ENCODE results near the gene HELZ.

DNA sequence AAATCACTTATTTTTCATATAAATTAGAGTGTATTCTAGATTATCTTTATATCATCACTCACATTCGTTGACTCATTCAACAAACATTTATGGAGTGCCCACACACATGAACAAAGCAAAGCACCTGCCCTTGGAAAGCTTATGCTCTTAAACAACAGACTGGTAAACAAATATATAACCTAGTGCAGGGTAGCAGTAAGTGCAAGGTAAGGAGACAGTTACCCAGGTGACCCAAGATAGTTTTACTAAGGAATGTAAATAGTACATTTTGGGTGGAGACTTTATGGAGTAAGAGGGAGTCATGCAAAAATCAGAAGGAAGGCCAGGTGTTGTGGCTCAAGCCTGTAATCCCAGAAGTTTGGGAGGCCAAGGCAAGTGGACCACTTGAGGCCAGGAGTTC, 40.4 kb upstream of the HELZ start:
- no peak for TF ChIP-seq GATA3 (IDR thresholded peaks at IDR 0.05; ENCODE audit: low read depth, low read length)
- TF ChIP-seq GATA2 (IDR thresholded peaks at IDR 0.05; ENCODE audit: low read depth, low read length), result no peak

Data from SH-SY5Y (cell line).